Measurements from ENCODE around the gene SPX. TPM values are rescaled to one million over a fixed set of nuclear protein-coding genes. Genes with fewer than 3 reads are reported as not detected.

The SPX gene
- total RNA-seq, 1 experiment from 2014 or later, result 0.39 TPM

DNA sequence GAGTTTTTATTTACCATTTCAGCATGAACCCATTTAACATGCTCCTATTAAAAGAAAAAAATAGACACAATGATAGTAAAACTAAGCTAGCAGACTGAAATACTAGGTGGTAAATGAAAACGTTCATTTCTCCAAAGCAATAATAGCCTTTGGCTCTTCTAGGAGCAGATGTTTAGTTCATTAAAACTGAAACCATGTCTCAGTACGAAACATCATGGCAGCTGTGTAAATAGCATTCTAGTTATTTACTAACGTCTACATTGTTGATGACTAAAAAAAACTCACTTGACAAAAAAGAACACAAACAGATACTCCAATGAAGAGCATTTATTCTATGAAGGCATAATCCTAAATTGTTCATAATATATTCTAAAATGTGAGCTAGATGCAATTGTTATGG lies 42.6 kb upstream of the SPX start:
- no peak for TF ChIP-seq CTCF (conservative IDR thresholded peaks at IDR 0.05)
- no peak for TF ChIP-seq EZH2 (IDR thresholded peaks at IDR 0.05; ENCODE audit: low read depth)
- no peak overlapping the region for H3K4me2 ChIP-seq
- H3K9me3 ChIP-seq (ENCODE audit: insufficient read depth, low read depth), result no peaks in the 10 kb centered on the region
- no peaks in the 10 kb centered on the region for H3K27me3 ChIP-seq (ENCODE audit: insufficient read depth, low read depth)
- BruUV-seq (replicated peaks), result no TSS peak
- CTCF ChIA-PET, result no interaction called here
- H3K9me2 ChIP-seq (ENCODE audit: insufficient read depth), result no peaks in the 10 kb centered on the region
- H3K27ac ChIP-seq, result no peak overlapping the region
- H3K36me3 ChIP-seq (ENCODE audit: low read depth), result no peaks in the 10 kb centered on the region
- POLR2A ChIA-PET (ENCODE audit: unreplicated experiment), result no interaction called here
- H4K20me1 ChIP-seq (ENCODE audit: insufficient read depth), result no peaks in the 10 kb centered on the region
- no peak for DNase-seq
- H3K4me3 ChIP-seq, result no peak overlapping the region
- no peaks in the 10 kb centered on the region for H3F3A ChIP-seq (ENCODE audit: insufficient read depth, low read depth)
- H3K79me2 ChIP-seq (ENCODE audit: low read depth), result no peaks in the 10 kb centered on the region
- no peaks in the 10 kb centered on the region for H3K4me1 ChIP-seq (replicated peaks; ENCODE audit: insufficient read depth)
- intact Hi-C loops (cut with micrococcal nuclease; ENCODE audit: unreplicated experiment), result no loop called here
- H2AFZ ChIP-seq, result no peak overlapping the region

DNA sequence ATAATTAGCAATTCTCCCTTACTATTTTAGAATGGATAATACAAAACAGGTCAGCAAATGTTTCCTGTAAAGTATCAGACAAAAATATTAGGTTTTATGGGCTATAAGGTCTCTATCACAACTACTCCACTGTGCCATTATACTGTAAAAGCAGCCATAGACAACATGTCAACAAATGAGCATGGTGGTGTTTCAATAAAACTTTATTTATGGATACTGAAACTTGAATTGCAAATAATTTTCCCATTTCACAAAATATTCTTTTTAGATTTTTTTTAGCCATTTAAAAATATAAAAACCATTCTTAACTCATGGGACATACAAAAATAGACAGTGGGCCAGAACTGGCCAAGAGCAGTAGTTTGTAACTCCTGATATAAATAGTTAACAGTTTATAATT lies 40.1 kb upstream of the SPX start:
- no TSS peak for BruUV-seq (replicated peaks)
- no peaks in the 10 kb centered on the region for H4K20me1 ChIP-seq (ENCODE audit: insufficient read depth)
- no peak overlapping the region for H3K4me2 ChIP-seq
- H3F3A ChIP-seq (ENCODE audit: insufficient read depth, low read depth), result no peaks in the 10 kb centered on the region
- no peaks in the 10 kb centered on the region for H3K9me3 ChIP-seq (ENCODE audit: insufficient read depth, low read depth)
- ChIA-PET POLR2A (ENCODE audit: unreplicated experiment) (no interaction called here), CTCF (interaction anchor here (0.6 kb wide), 2 partner anchors 25 to 177 kb away, joined by 3 to 6 read pairs; no protein-coding TSS in a partner anchor)
- H3K79me2 ChIP-seq (ENCODE audit: low read depth), result no peaks in the 10 kb centered on the region
- no peaks in the 10 kb centered on the region for H3K9me2 ChIP-seq (ENCODE audit: insufficient read depth)
- no peaks in the 10 kb centered on the region for H3K27me3 ChIP-seq (ENCODE audit: insufficient read depth, low read depth)
- no peak overlapping the region for H2AFZ ChIP-seq
- H3K27ac ChIP-seq, result no peak overlapping the region
- TF ChIP-seq CTCF (conservative IDR thresholded peaks at IDR 0.05) (no peak), EZH2 (IDR thresholded peaks at IDR 0.05; ENCODE audit: low read depth) (no peak)
- H3K4me1 ChIP-seq (replicated peaks; ENCODE audit: insufficient read depth), result no peaks in the 10 kb centered on the region
- no peaks in the 10 kb centered on the region for H3K36me3 ChIP-seq (ENCODE audit: low read depth)
- H3K4me3 ChIP-seq, result no peak overlapping the region
- no peak for DNase-seq
- intact Hi-C loops (cut with micrococcal nuclease; ENCODE audit: unreplicated experiment), result no loop called here

- Histone ChIP-seq H3K4me2 (peak overlapping the region; percentile 91; the same call in 1 of the 2 replicates), H3K27ac (no peak overlapping the region), H3K27me3 (ENCODE audit: insufficient read depth, low read depth) (no peaks in the 10 kb centered on the region), H4K20me1 (ENCODE audit: insufficient read depth) (no peaks in the 10 kb centered on the region; the same call in 1 of the 2 replicates), H3K9me2 (ENCODE audit: insufficient read depth) (no peaks in the 10 kb centered on the region), H3K9me3 (ENCODE audit: insufficient read depth, low read depth) (no peaks in the 10 kb centered on the region), H3K4me3 (no peak overlapping the region; the same call in 1 of the 2 replicates), H3K36me3 (ENCODE audit: low read depth) (no peaks in the 10 kb centered on the region), H3K4me1 (replicated peaks; ENCODE audit: insufficient read depth) (peaks cover 28% of the 10 kb centered on the region), H2AFZ (no peak overlapping the region), H3K79me2 (ENCODE audit: low read depth) (peaks cover 45% of the 10 kb centered on the region), H3F3A (ENCODE audit: insufficient read depth, low read depth) (peaks cover 9% of the 10 kb centered on the region; the same call in 1 of the 2 replicates)
- DNase-seq, result no peak
- BruUV-seq (replicated peaks), result no TSS peak
- intact Hi-C loops (cut with micrococcal nuclease; ENCODE audit: unreplicated experiment), result loop anchor here (2.0 kb wide), 2 partner anchors 63 to 157 kb away; partner anchors contain the start of genes LDHB and PYROXD1
- TF ChIP-seq EZH2 (IDR thresholded peaks at IDR 0.05; ENCODE audit: low read depth) (no peak), CTCF (conservative IDR thresholded peaks at IDR 0.05) (no peak)
- CTCF ChIA-PET, result interaction anchor here (0.6 kb wide), 1 partner anchor 1477 kb away, joined by 3 read pairs; no protein-coding TSS in a partner anchor
- POLR2A ChIA-PET (ENCODE audit: unreplicated experiment), result no interaction called here
Measured at GRCh38 chr12:21499765-21500164, 26.3 kb upstream of the SPX start.

Measured in PC-9 (cell line).